NCI-H82 treated with DMSO at 0.1 percent for 48 hours (cell line): ENCODE measurements around the gene B4GALNT3.

Experiments
- DNase-seq: peaks from one replicate; lab custom pipeline; 2025; ENCODE audit not compliant: unreplicated experiment; lab: John Stamatoyannopoulos, UW

B4GALNT3 gene

GRCh38 chr12:508145-508544 is 48.4 kb downstream of the B4GALNT3 start:
- no peak for DNase-seq

DNA sequence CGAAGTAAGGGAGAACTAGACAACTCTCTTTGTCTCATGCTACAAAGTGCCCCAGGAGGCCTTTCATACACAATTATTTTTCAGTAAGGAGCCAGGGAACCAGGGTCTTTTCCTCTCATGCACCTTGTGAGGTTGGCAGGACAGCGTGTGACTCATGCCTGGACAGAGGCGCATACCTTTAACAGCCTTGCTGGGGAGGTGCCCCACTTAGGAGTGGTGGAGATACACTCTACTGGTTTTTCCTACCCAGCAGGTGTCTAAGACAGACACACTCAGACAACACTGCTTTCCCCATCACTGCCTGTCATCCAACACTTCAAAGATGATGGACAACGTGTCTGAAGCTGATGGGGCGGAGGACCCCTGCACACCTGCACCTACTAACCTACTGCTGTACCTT is 49.1 kb downstream of the B4GALNT3 start:
- DNase-seq: no peak

DNA sequence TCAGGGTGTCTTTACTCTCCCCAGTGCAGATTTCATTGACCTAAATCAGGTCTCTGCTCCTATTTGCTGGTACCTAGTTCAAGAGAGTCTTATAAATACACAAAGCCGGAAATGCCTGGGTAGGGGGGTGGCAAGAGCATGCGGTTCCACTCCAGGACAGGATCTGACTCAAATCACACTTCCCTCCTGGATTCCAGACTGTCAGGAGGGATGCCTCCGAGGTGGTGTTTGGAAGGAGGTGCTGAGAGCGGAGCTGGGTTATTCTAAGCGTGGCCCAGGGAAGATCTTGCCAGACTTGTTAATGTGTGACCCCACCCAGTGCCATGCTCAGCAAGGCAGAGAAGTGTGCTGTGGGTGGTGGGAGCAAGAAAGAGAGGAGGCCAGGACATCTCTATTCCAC is 49.8 kb downstream of the B4GALNT3 start:
- no peak for DNase-seq

- peak; percentile 25 for DNase-seq
Measured at GRCh38 chr12:510071-510825, 50.5 kb downstream of the B4GALNT3 start.

GRCh38 chr12:512933-513332 is 53.2 kb downstream of the B4GALNT3 start:
- no peak for DNase-seq

DNA sequence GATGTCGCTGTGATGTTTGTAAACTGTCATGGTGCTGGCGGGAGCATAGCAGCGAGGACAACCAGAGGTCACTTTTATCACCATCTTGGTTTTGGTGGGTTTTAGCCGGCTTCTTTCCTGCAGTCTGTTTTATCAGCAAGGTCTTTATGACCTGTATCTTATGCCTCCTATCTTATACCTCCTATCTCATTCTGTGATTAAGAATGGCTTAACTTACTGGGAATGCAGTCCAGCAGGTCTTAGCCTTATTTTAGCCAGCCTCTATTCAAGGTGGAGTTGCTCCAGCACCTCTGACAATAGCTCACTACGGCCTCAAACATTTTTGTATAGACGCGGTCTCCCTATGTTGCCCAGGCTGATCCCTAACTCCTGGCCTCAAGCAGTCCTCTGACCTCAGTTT is 53.7 kb downstream of the B4GALNT3 start:
- DNase-seq: no peak

DNA sequence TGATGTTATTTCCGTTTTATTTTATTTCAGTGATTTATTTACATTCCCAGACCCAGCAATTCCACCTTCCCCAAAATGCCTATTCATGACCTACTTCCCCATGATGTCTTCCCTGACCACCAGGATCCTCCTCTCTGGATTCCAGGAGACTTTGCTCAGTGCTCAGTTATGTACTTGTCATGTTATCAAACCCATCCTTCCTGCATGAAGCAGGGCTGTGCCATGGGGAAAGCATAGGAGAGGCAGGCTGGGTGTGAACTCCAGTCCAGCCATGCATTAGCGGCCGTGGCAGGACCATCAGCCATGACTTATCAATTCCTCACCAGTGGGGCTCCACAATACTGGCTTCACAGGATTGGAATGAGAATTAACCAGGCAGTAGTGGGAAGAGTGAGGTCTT is 57.8 kb downstream of the B4GALNT3 start:
- DNase-seq: no peak

GRCh38 chr12:520119-520518 is 60.4 kb downstream of the B4GALNT3 start:
- DNase-seq: no peak

- DNase-seq: peak; percentile 25
Measured at GRCh38 chr12:522692-523378, 63.1 kb downstream of the B4GALNT3 start.

DNA sequence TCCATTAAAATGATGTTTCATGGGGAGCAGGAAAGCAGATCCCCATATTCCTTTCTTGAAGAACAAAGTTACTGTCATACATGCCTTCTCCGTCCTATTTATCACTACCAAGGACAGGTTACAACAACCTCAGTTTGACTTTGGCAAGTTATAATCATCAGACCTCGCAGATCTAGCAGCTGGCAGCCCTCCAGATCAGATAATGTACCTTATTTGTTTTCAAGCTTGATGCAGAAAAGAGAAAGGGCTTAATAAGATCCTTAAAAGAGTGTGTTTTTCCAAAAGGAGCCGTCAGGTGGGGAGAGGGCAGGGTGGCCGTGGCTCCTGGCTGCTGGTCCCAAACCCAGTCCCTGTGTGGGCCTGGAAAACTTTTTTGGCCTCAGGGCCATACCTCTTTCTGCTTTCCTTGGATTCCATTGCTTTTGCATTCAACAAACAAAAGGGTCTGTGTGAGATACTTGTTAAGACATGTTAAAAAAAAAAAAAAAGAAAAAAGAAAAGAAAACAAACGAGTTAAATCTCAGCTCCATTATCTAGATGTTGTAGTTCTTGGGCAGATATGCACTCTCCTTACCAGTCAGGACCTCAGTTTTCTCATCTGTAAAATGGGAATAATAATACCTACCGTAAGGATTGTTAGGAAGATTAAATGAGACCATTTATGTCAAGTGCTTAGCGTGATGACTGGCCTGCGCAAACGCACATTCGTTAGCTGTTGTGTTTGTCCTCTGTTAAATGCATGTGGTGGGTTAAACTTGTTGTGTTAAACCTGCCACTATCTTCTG is 64.6 kb downstream of the B4GALNT3 start:
- DNase-seq: no peak

DNA sequence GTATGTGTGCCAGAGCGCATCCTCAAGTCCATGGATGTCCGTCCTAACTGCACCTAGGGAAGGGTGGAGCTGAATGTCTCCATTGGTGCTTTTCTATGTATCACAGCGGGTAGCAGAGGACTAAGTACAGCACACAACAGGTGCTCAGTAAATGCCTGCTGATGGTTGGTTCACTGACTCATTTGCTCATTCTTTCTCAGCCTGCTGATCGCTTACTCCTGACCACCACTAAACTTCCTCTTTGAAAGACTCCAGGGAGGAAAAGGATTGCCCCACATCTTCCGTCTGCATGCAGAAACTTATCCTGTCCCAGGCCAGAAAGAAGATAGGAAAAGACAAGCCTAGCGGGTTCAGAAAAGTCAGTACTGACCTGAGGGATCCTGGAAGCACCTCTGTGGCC is 66.3 kb downstream of the B4GALNT3 start:
- DNase-seq: no peak

GRCh38 chr12:527241-527640 is 67.5 kb downstream of the B4GALNT3 start:
- DNase-seq: no peak

- no peak for DNase-seq
Measured at GRCh38 chr12:527729-528128, 68.0 kb downstream of the B4GALNT3 start.

GRCh38 chr12:530308-530707 is 70.6 kb downstream of the B4GALNT3 start:
- peak; percentile 20 for DNase-seq

DNA sequence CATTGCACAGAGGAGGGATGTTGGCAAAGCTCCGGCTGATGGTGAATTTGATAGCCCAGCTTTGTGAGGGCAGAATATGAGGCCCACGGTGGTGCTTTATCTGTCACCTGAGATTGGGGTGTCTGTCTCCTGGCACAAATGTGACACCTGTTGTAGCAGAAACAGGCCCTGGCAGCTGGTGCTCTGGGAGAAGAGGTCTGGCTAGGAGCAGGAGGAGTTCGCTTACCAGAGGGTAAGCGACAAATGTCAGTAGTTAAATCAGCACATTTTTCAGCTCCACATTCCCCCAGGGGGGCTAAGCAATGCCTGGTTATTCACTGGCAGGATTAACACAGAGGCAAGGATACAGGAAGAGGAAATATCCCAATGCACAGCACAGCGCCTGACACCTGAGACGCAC is 71.1 kb downstream of the B4GALNT3 start:
- DNase-seq: no peak

DNA sequence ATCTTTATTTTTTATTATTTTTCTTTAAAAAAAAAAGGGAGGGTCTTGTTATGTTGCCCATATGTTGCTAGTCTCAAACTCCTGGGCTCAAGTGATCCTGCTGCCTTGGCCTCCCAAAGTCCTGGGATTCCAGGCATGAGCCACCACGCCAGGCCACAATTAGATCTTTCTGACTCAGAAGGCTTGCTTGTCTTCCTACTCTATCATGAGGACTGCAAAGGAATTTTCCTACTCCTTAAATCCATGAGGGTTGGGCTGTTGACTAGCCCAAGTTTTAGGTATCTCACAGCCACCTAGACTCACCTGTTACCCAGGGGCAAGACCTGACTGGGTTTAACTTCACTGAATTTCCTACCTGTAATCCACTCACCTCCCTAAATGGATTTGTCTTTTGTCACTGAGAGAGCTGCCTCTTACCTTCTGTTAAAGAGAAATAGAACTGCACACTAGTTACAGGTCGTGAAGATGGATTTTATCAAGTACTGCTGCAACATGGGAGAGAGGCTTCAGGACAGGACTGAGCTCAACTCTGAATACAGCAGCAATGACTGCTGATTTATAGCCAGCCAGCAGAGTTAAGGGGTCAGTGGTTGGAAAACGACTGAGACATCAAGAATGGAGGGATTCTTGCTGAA is 72.3 kb downstream of the B4GALNT3 start:
- no peak for DNase-seq

DNA sequence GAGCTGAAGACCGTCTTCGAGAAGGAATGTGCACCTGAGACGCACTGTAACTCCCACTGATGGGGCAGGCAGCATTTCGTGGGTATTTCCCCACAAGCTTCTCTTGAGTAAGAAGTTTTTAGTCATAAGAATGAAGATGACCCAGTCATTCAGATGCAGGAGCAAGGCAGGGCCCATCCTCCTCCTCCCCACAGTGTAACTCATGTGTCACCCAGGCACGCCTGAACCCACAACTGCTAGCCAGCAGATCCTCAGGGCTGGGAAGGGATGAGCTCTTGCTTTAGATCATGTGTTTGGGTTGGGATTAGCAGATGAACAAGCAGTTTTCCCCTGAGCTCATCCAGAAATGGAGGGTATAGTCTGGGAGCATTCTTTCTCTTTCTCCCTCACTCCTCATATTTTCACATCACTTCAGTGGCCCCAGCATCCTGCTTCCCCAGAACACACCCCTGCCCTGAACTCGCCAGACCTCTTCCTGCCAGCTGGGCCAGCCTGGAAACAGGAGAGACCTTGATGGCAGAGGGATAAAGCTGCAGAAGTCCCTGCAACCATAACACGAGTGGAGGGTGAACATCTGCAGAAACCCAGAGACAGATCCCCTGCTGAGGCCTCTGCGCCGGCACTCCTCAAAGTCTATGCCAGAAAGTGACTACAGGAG is 73.3 kb downstream of the B4GALNT3 start:
- no peak for DNase-seq

- no peak for DNase-seq
Measured at GRCh38 chr12:533718-534117, 74.0 kb downstream of the B4GALNT3 start.

- no peak for DNase-seq
Measured at GRCh38 chr12:534216-534615, 74.5 kb downstream of the B4GALNT3 start.

DNA sequence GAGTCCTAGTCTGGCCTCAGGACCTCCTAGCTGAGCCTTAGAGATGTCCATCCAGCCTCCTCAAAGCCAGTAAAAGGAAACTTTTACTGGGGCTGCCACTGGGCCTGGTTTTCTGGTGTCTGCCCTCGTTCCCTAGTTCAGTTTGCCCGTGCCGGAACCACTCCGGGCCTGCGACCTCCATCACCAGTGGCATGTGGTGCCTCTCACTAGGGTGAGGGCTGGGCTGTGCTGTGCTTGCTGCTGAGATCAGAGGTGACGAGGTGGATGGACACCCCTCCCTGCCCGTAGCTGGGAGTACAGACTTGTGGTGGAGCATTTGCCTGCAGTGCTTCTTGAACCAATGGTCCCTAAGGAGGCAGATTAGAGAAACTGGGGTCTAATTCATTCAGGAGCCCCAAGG is 75.7 kb downstream of the B4GALNT3 start:
- no peak for DNase-seq

- DNase-seq: no peak
Measured at GRCh38 chr12:536751-537245, 77.1 kb downstream of the B4GALNT3 start.
